CD4-positive, CD25-positive, alpha-beta regulatory T cell (primary cell): ENCODE data around the gene BLOC1S1. TPM values are rescaled to one million over a fixed set of nuclear protein-coding genes. Genes with fewer than 3 reads are reported as not detected.
"Not testable (repeated sequence)": the region's sequence is repeated elsewhere in the genome, so short reads cannot be mapped to it uniquely, and the experiment has no call there.

Experiments used
- ATAC-seq, 2 donors: fragments of 150-1000 bp; cut with Tn5 transposase; one replicate each; pipeline ENCODE4 v1.10.0; 2021; ENCODE audit warnings: low read depth in 2 of 2, moderate number of reproducible peaks in 2 of 2, moderate library complexity in 1 of 2
- DNase-seq, 3 donors: peaks; one replicate each; pipeline versions ENCODE4 v3.0.0 to v3.0.0-alpha.2; 2012 to 2022; ENCODE audit warnings: mixed read lengths in 1 of 3
- H3K27ac ChIP-seq: one replicate; pipeline ENCODE4 v1.7.0; 2013; ENCODE audit warnings: mild to moderate bottlenecking, low read length; ENCODE audit not compliant: insufficient read depth, poor library complexity, severe bottlenecking
- H3K27me3 ChIP-seq: one replicate; pipeline ENCODE4 v1.7.0; 2013; ENCODE audit warnings: low read length; ENCODE audit not compliant: control insufficient read depth, insufficient read depth
- H3K36me3 ChIP-seq: one replicate; pipeline ENCODE4 v1.7.0; 2013; ENCODE audit warnings: mild to moderate bottlenecking, low read length, moderate library complexity; ENCODE audit not compliant: control insufficient read depth, insufficient read depth
- H3K4me1 ChIP-seq: 2 replicates; pipeline ENCODE4 v1.7.0; 2013; ENCODE audit warnings: mild to moderate bottlenecking, low read length; ENCODE audit not compliant: insufficient read depth, control insufficient read depth, poor library complexity, severe bottlenecking
- H3K4me3 ChIP-seq: one replicate; pipeline ENCODE4 v1.7.0; 2013; ENCODE audit warnings: low read depth, mild to moderate bottlenecking, low read length, moderate library complexity
- H3K9me3 ChIP-seq, 2 experiments: 1 replicate in 1 of 2; 2 replicates in 1 of 2; pipeline ENCODE4 v1.7.0; 2013; ENCODE audit warnings: low read length in 2 of 2, mild to moderate bottlenecking in 1 of 2, moderate library complexity in 1 of 2; ENCODE audit not compliant: control insufficient read depth in 2 of 2
- H3K27ac Mint-ChIP-seq, 3 donors: one replicate each; pipeline ENCODE4 v1.8.0; 2020 to 2022; ENCODE audit warnings: mild to moderate bottlenecking in 3 of 3, mixed read lengths in 3 of 3, moderate library complexity in 2 of 3
- H3K27me3 Mint-ChIP-seq: one replicate; pipeline ENCODE4 v1.8.0; 2022; ENCODE audit warnings: mild to moderate bottlenecking, mixed read lengths
- H3K36me3 Mint-ChIP-seq: one replicate; pipeline ENCODE4 v1.8.0; 2020; ENCODE audit warnings: mixed read lengths
- H3K4me1 Mint-ChIP-seq, 4 donors: one replicate each; pipeline ENCODE4 v1.8.0; 2020 to 2022; ENCODE audit warnings: mixed read lengths in 4 of 4, mild to moderate bottlenecking in 1 of 4
- H3K4me3 Mint-ChIP-seq, 4 donors: one replicate each; pipeline ENCODE4 v1.8.0; 2020 to 2022; ENCODE audit warnings: mild to moderate bottlenecking in 4 of 4, mixed read lengths in 4 of 4, moderate library complexity in 3 of 4
- H3K9me3 Mint-ChIP-seq, 7 donors: one replicate each; pipeline ENCODE4 v1.8.0; 2020 to 2022; ENCODE audit warnings: mixed read lengths in 7 of 7, mild to moderate bottlenecking in 3 of 7, moderate library complexity in 2 of 7
- polyA plus RNA-seq, 4 donors: library from polyadenylated mRNA; unstranded; fragments of 300-500 nt; fragmentation: Illumina TruSeq; gene quantifications; one replicate each; pipeline ENCODE4 v1.2.3, GENCODE V29; 2021
- total RNA-seq: library from RNA; stranded (reverse); gene quantifications from one replicate; pipeline ENCODE4 v1.2.3, GENCODE V29; 2022

Gene BLOC1S1
- total and polyA plus RNA-seq, 5 donors from 2014 or later, result 60.1 to 128 (median 107) TPM

GRCh38 chr12:55746913-55747231 is 31.0 kb downstream of the BLOC1S1 start:
- Mint-ChIP-seq H3K27me3 (no peaks in the 10 kb centered on the region), H3K27ac (peak overlapping the region in 2 of 3 donors; percentile 22 to 23), H3K36me3 (peaks cover 5% of the 10 kb centered on the region), H3K9me3 (no peaks in the 10 kb centered on the region), H3K4me1 (peaks cover 0 to 48% (median 24%) of the 10 kb centered on the region in 4 donors), H3K4me3 (peak overlapping the region in 1 of 4 donors; percentile 74)
- no peak for ATAC-seq
- DNase-seq, result no peak
- Histone ChIP-seq H3K4me3 (no peak overlapping the region), H3K27ac (no peak overlapping the region), H3K36me3 (peaks cover 14% of the 10 kb centered on the region), H3K4me1 (peaks cover 19% of the 10 kb centered on the region), H3K27me3 (no peaks in the 10 kb centered on the region), H3K9me3 (no peaks in the 10 kb centered on the region)

GRCh38 chr12:55748230-55748993 is 32.6 kb downstream of the BLOC1S1 start:
- Mint-ChIP-seq H3K4me3 (no peak overlapping the region), H3K27me3 (no peaks in the 10 kb centered on the region), H3K27ac (peak overlapping the region; percentile 6 to 88 (median 67)), H3K4me1 (peaks cover 0 to 41% (median 22%) of the 10 kb centered on the region in 4 donors), H3K9me3 (no peaks in the 10 kb centered on the region), H3K36me3 (peaks cover 10% of the 10 kb centered on the region)
- no peak overlapping the region for H3K27ac ChIP-seq
- H3K36me3 ChIP-seq, result peaks cover 29% of the 10 kb centered on the region
- H3K4me1 ChIP-seq, result peaks cover 19% of the 10 kb centered on the region
- no peak overlapping the region for H3K4me3 ChIP-seq
- H3K27me3 ChIP-seq, result no peaks in the 10 kb centered on the region
- ATAC-seq (no peak), DNase-seq (no peak)
- H3K9me3 ChIP-seq, result no peaks in the 10 kb centered on the region

- Mint-ChIP-seq H3K4me3 (no peak overlapping the region), H3K36me3 (peaks cover 23% of the 10 kb centered on the region), H3K27ac (peak overlapping the region in 1 of 3 donors; percentile 59), H3K9me3 (no peaks in the 10 kb centered on the region), H3K27me3 (no peaks in the 10 kb centered on the region), H3K4me1 (peaks cover 0 to 11% (median 6%) of the 10 kb centered on the region in 4 donors)
- no peaks in the 10 kb centered on the region for H3K27me3 ChIP-seq
- DNase-seq (no peak), ATAC-seq (no peak)
- H3K4me3 ChIP-seq, result no peak overlapping the region
- H3K4me1 ChIP-seq, result no peaks in the 10 kb centered on the region
- H3K36me3 ChIP-seq, result peaks cover 88% of the 10 kb centered on the region
- no peaks in the 10 kb centered on the region for H3K9me3 ChIP-seq
- no peak overlapping the region for H3K27ac ChIP-seq
Measured at GRCh38 chr12:55755246-55755645, 39.4 kb downstream of the BLOC1S1 start.

- ATAC-seq (no peak), DNase-seq (no peak)
- no peaks in the 10 kb centered on the region for H3K9me3 Mint-ChIP-seq
- H3K27ac Mint-ChIP-seq, result peak overlapping the region; percentile 0 to 79 (median 53)
- no peaks in the 10 kb centered on the region for H3K27me3 Mint-ChIP-seq
- peaks cover 0 to 15% (median 7%) of the 10 kb centered on the region in 4 donors for H3K4me1 Mint-ChIP-seq
- H3K4me3 Mint-ChIP-seq, result no peak overlapping the region
- H3K4me1 ChIP-seq, result no peaks in the 10 kb centered on the region
- no peak overlapping the region for H3K4me3 ChIP-seq
- H3K36me3 Mint-ChIP-seq, result peaks cover 28% of the 10 kb centered on the region
- peaks cover 72% of the 10 kb centered on the region for H3K36me3 ChIP-seq
- no peaks in the 10 kb centered on the region for H3K9me3 ChIP-seq
- no peaks in the 10 kb centered on the region for H3K27me3 ChIP-seq
- no peak overlapping the region for H3K27ac ChIP-seq
Measured at GRCh38 chr12:55757701-55758100, 41.9 kb downstream of the BLOC1S1 start.

- Mint-ChIP-seq H3K36me3 (peaks cover 27% of the 10 kb centered on the region), H3K4me1 (peaks cover 0 to 15% (median 7%) of the 10 kb centered on the region in 4 donors), H3K27ac (peak overlapping the region in 2 of 3 donors; percentile 0 to 4)
- not testable (repeated sequence) for H3K9me3 Mint-ChIP-seq, H3K9me3 ChIP-seq, H3K4me3 Mint-ChIP-seq, H3K4me1 ChIP-seq, H3K4me3 ChIP-seq, H3K27ac ChIP-seq, H3K27me3 ChIP-seq, ATAC-seq, DNase-seq, H3K27me3 Mint-ChIP-seq
- H3K36me3 ChIP-seq, result peaks cover 66% of the 10 kb centered on the region
Measured at GRCh38 chr12:55758575-55758974, 42.7 kb downstream of the BLOC1S1 start.

GRCh38 chr12:55760663-55761062 is 44.8 kb downstream of the BLOC1S1 start:
- no peak overlapping the region for H3K4me3 ChIP-seq
- ATAC-seq, result no peak
- Mint-ChIP-seq H3K27me3 (no peaks in the 10 kb centered on the region), H3K4me1 (peaks cover 0 to 11% (median 4%) of the 10 kb centered on the region in 4 donors), H3K9me3 (no peaks in the 10 kb centered on the region), H3K4me3 (no peak overlapping the region), H3K36me3 (peaks cover 27% of the 10 kb centered on the region), H3K27ac (peak overlapping the region in 2 of 3 donors; percentile 55 to 68)
- no peak for DNase-seq
- H3K4me1 ChIP-seq, result no peaks in the 10 kb centered on the region
- no peaks in the 10 kb centered on the region for H3K27me3 ChIP-seq
- H3K27ac ChIP-seq, result no peak overlapping the region
- no peaks in the 10 kb centered on the region for H3K9me3 ChIP-seq
- H3K36me3 ChIP-seq, result peaks cover 46% of the 10 kb centered on the region

- H3K4me3 ChIP-seq, result no peak overlapping the region
- no peaks in the 10 kb centered on the region for H3K27me3 ChIP-seq
- H3K4me1 ChIP-seq, result no peaks in the 10 kb centered on the region
- no peak overlapping the region for H3K27ac ChIP-seq
- Mint-ChIP-seq H3K4me1 (peaks cover 0 to 13% (median 4%) of the 10 kb centered on the region in 4 donors), H3K9me3 (no peaks in the 10 kb centered on the region), H3K27me3 (no peaks in the 10 kb centered on the region), H3K36me3 (peaks cover 21% of the 10 kb centered on the region), H3K4me3 (no peak overlapping the region), H3K27ac (no peak overlapping the region)
- H3K9me3 ChIP-seq, result no peaks in the 10 kb centered on the region
- DNase-seq (no peak), ATAC-seq (no peak)
- H3K36me3 ChIP-seq, result peaks cover 33% of the 10 kb centered on the region
Measured at GRCh38 chr12:55762646-55763045, 46.8 kb downstream of the BLOC1S1 start.
